ENCODE measurements around the gene PTPRD.

The PTPRD gene

DNA sequence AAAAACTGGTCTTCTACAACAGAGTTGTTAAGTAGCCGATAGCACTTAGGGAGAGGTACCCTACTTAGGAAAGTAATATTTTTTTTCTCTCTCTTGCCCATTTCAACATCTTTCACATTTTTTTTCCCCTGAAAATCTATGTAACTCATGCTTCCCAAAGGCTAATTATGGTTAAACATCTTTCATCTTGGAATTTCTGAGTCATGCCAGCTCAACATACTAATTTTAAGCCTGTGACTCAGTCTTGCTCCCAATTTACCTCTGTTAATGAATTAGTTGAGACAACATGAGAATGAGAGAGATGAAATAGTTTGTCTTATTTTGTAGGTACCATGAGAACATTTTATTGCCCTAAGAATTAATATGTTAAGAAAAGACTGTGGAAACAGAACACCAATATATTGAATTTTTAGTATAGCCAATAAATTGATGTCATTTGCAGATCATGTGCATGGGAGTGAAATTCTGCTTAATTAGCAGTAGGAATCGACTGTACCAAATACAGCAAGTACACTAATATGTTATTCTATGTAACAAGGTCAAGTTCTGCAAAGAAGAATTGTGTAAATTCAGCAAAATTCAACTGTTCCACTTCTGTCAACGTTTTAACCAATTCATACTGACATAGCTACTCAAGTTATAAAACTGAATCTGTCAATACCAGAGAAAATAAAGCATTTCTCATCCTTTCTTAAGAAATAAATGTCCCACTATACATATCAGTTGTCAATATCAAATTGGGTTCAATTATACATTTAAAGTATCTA lies 550.0 kb downstream of the PTPRD start:
- H3K4me1 ChIP-seq (ENCODE audit: insufficient read depth, low read length, poor library complexity, severe bottlenecking) = no peaks in the 10 kb centered on the region
- H3K4me2 ChIP-seq (ENCODE audit: low read depth, low read length, poor library complexity, severe bottlenecking) = no peak overlapping the region
- no peak overlapping the region for H3K9ac ChIP-seq (ENCODE audit: low read depth, low read length, poor library complexity, severe bottlenecking)
- H4K20me1 ChIP-seq (ENCODE audit: insufficient read depth, low read length, poor library complexity, severe bottlenecking) = no peaks in the 10 kb centered on the region
- H3K9me3 ChIP-seq (ENCODE audit: insufficient read depth, low read depth, low read length) = no peaks in the 10 kb centered on the region
- no peaks in the 10 kb centered on the region for H3K27me3 ChIP-seq (ENCODE audit: insufficient read depth, low read length, poor library complexity, severe bottlenecking)
- H3K36me3 ChIP-seq (ENCODE audit: insufficient read depth, low read length) = no peaks in the 10 kb centered on the region
- H3K9me2 ChIP-seq (replicated peaks; ENCODE audit: low read depth, low read length) = no peaks in the 10 kb centered on the region
- no peaks in the 10 kb centered on the region for H3F3A ChIP-seq (ENCODE audit: low read depth)
- TF ChIP-seq, protein P1, sequence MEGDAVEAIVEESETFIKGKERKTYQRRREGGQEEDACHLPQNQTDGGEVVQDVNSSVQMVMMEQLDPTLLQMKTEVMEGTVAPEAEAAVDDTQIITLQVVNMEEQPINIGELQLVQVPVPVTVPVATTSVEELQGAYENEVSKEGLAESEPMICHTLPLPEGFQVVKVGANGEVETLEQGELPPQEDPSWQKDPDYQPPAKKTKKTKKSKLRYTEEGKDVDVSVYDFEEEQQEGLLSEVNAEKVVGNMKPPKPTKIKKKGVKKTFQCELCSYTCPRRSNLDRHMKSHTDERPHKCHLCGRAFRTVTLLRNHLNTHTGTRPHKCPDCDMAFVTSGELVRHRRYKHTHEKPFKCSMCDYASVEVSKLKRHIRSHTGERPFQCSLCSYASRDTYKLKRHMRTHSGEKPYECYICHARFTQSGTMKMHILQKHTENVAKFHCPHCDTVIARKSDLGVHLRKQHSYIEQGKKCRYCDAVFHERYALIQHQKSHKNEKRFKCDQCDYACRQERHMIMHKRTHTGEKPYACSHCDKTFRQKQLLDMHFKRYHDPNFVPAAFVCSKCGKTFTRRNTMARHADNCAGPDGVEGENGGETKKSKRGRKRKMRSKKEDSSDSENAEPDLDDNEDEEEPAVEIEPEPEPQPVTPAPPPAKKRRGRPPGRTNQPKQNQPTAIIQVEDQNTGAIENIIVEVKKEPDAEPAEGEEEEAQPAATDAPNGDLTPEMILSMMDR (conservative IDR thresholded peaks at IDR 0.05; ENCODE audit: low read length) = no peak
- TF ChIP-seq EZH2phosphoT487 (IDR thresholded peaks at IDR 0.05; ENCODE audit: borderline replicate concordance) = no peak
- no peak overlapping the region for H3K4me3 ChIP-seq (ENCODE audit: low read length, poor library complexity, severe bottlenecking)
- H2AFZ ChIP-seq (ENCODE audit: low read length) = no peak overlapping the region
- no peaks in the 10 kb centered on the region for H3K79me2 ChIP-seq (ENCODE audit: insufficient read depth, low read length)

DNA sequence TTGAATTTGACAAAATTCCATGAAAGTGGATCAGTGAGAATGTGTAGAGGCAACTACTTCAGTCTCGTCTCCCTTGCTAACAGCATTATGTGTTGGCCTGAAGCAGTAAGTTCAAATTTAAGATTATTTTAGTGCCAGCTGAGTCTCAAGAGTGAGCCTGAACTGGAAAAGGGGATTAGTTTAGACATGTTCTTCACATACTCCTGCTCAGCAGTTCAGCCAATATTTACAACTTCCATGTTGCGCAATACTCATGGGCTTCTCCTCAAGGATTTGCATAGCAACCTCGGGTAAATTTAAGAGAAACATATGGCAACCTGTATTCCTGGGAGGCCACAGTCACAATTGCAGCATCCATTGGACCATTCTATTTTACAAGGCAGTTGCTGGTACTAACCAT lies 553.8 kb downstream of the PTPRD start:
- Histone ChIP-seq H3K79me2 (ENCODE audit: insufficient read depth, low read length) (no peaks in the 10 kb centered on the region), H3F3A (ENCODE audit: low read depth) (no peaks in the 10 kb centered on the region), H3K36me3 (ENCODE audit: insufficient read depth, low read length) (no peaks in the 10 kb centered on the region), H3K4me1 (ENCODE audit: insufficient read depth, low read length, poor library complexity, severe bottlenecking) (no peaks in the 10 kb centered on the region), H3K4me2 (ENCODE audit: low read depth, low read length, poor library complexity, severe bottlenecking) (no peak overlapping the region), H3K9me2 (replicated peaks; ENCODE audit: low read depth, low read length) (no peaks in the 10 kb centered on the region), H3K4me3 (ENCODE audit: low read length, poor library complexity, severe bottlenecking) (no peak overlapping the region), H3K27me3 (ENCODE audit: insufficient read depth, low read length, poor library complexity, severe bottlenecking) (no peaks in the 10 kb centered on the region), H4K20me1 (ENCODE audit: insufficient read depth, low read length, poor library complexity, severe bottlenecking) (no peaks in the 10 kb centered on the region), H3K9ac (ENCODE audit: low read depth, low read length, poor library complexity, severe bottlenecking) (no peak overlapping the region), H2AFZ (ENCODE audit: low read length) (no peak overlapping the region), H3K9me3 (ENCODE audit: insufficient read depth, low read depth, low read length) (no peaks in the 10 kb centered on the region)
- TF ChIP-seq, protein P1 (conservative IDR thresholded peaks at IDR 0.05; ENCODE audit: low read length) = no peak
- TF ChIP-seq EZH2phosphoT487 (IDR thresholded peaks at IDR 0.05; ENCODE audit: borderline replicate concordance) = no peak

- Histone ChIP-seq H3K4me2 (ENCODE audit: low read depth, low read length, poor library complexity, severe bottlenecking) (no peak overlapping the region), H3K79me2 (ENCODE audit: insufficient read depth, low read length) (no peaks in the 10 kb centered on the region), H3F3A (ENCODE audit: low read depth) (no peaks in the 10 kb centered on the region), H3K9me2 (replicated peaks; ENCODE audit: low read depth, low read length) (no peaks in the 10 kb centered on the region), H3K4me3 (ENCODE audit: low read length, poor library complexity, severe bottlenecking) (no peak overlapping the region), H3K36me3 (ENCODE audit: insufficient read depth, low read length) (no peaks in the 10 kb centered on the region), H4K20me1 (ENCODE audit: insufficient read depth, low read length, poor library complexity, severe bottlenecking) (no peaks in the 10 kb centered on the region), H3K9ac (ENCODE audit: low read depth, low read length, poor library complexity, severe bottlenecking) (no peak overlapping the region), H3K27me3 (ENCODE audit: insufficient read depth, low read length, poor library complexity, severe bottlenecking) (no peaks in the 10 kb centered on the region), H3K4me1 (ENCODE audit: insufficient read depth, low read length, poor library complexity, severe bottlenecking) (no peaks in the 10 kb centered on the region), H2AFZ (ENCODE audit: low read length) (no peak overlapping the region), H3K9me3 (ENCODE audit: insufficient read depth, low read depth, low read length) (no peaks in the 10 kb centered on the region)
- TF ChIP-seq, protein P1 (conservative IDR thresholded peaks at IDR 0.05; ENCODE audit: low read length) = no peak
- no peak for TF ChIP-seq EZH2phosphoT487 (IDR thresholded peaks at IDR 0.05; ENCODE audit: borderline replicate concordance)
These were observed 556.9 kb downstream of the PTPRD start for GRCh38 chr9:10055886-10056395.

Data from Loucy (cell line).